ENCODE measurements around the gene GP2. TPM values are rescaled to one million over a fixed set of nuclear protein-coding genes. Genes with fewer than 3 reads are reported as not detected.

Gene GP2
- total RNA-seq, 1 donor from 2014 or later = not detected

DNA sequence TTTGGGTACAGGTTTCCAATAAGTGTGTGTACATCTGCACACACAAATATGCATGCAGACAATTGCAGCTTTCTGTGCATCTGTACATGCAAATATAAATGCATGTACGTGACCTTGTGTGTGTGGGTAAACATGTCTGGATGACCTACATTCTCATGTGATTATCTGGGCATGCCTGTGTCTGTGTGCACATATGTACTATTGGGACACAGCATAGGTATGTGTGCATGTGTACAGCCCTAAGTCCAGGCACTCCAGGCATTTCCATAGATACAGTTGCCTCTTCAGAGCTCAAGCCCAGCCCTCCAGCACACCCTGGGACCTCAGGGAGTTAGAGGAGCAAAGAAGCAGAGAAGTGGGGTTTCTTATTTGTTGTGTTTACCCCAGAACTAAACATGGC, 7.1 kb upstream of the GP2 start:
- ATAC-seq (ENCODE audit: low read depth) = no peak
- ChIA-PET CTCF (no interaction called here), POLR2A (no interaction called here)
- intact Hi-C loops (cut with micrococcal nuclease) = no loop called here
- no peaks in the 10 kb centered on the region for H3K9me3 Mint-ChIP-seq
- H3K27me3 Mint-ChIP-seq = no peaks in the 10 kb centered on the region
- no peaks in the 10 kb centered on the region for H3K4me1 Mint-ChIP-seq
- H3K4me3 Mint-ChIP-seq = no peak overlapping the region
- H3K36me3 Mint-ChIP-seq (ENCODE audit: low read depth) = no peaks in the 10 kb centered on the region
- TF ChIP-seq, protein P1, sequence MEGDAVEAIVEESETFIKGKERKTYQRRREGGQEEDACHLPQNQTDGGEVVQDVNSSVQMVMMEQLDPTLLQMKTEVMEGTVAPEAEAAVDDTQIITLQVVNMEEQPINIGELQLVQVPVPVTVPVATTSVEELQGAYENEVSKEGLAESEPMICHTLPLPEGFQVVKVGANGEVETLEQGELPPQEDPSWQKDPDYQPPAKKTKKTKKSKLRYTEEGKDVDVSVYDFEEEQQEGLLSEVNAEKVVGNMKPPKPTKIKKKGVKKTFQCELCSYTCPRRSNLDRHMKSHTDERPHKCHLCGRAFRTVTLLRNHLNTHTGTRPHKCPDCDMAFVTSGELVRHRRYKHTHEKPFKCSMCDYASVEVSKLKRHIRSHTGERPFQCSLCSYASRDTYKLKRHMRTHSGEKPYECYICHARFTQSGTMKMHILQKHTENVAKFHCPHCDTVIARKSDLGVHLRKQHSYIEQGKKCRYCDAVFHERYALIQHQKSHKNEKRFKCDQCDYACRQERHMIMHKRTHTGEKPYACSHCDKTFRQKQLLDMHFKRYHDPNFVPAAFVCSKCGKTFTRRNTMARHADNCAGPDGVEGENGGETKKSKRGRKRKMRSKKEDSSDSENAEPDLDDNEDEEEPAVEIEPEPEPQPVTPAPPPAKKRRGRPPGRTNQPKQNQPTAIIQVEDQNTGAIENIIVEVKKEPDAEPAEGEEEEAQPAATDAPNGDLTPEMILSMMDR (IDR thresholded peaks at IDR 0.05) = no peak
- no peak overlapping the region for H3K27ac Mint-ChIP-seq
- no peak for DNase-seq

DNA sequence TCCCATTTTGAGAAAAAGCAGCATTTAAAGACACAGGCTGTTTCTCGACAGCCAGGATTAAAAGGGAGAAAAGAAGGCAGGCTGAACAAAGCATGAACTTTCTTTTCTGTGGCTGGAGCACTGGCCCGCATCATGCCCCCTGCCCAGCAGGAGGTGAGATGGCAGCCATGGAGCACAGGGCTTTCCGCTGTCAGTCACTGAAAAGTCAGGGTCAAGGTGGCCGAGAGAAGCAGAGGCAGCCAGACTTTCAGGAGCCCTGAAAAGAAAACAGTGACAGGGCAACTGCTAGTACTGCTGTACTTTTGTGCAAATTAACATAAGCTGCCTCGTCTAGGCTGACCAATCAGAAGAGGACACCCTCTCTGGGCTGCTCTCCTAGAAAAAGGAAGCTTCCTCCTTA, 5.8 kb upstream of the GP2 start:
- TF ChIP-seq, protein P1 (IDR thresholded peaks at IDR 0.05) = no peak
- no peak for ATAC-seq (ENCODE audit: low read depth)
- H3K9me3 Mint-ChIP-seq = no peaks in the 10 kb centered on the region
- intact Hi-C loops (cut with micrococcal nuclease) = no loop called here
- H3K4me1 Mint-ChIP-seq = no peaks in the 10 kb centered on the region
- no peak for DNase-seq
- H3K4me3 Mint-ChIP-seq = no peak overlapping the region
- ChIA-PET POLR2A (no interaction called here), CTCF (no interaction called here)
- H3K36me3 Mint-ChIP-seq (ENCODE audit: low read depth) = no peaks in the 10 kb centered on the region
- H3K27me3 Mint-ChIP-seq = no peaks in the 10 kb centered on the region
- no peak overlapping the region for H3K27ac Mint-ChIP-seq

DNA sequence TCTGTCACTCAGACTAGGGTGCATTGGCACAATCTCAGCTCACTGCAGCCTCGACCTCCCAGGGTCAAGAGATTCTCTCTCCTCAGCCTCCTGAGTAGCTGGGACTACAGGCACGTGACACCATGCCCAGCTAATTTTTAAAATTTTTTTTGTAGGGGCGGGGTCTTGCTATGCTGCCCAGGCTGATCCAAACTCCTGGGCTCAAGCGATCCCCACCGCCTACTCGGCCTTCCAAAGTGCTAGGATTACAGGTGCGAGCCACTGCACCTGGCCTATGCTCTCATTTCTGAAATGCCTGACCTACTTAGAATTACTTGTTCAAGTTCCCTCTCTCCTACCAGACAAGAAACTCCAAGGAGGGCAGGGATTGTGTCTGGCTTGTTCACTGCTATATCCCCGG, 5.1 kb upstream of the GP2 start:
- Mint-ChIP-seq H3K27me3 (no peaks in the 10 kb centered on the region), H3K4me3 (no peak overlapping the region), H3K9me3 (no peaks in the 10 kb centered on the region), H3K27ac (no peak overlapping the region), H3K36me3 (ENCODE audit: low read depth) (no peaks in the 10 kb centered on the region), H3K4me1 (no peaks in the 10 kb centered on the region)
- no peak for ATAC-seq (ENCODE audit: low read depth)
- CTCF ChIA-PET = no interaction called here
- POLR2A ChIA-PET = no interaction called here
- intact Hi-C loops (cut with micrococcal nuclease) = no loop called here
- DNase-seq = no peak
- TF ChIP-seq, protein P1 (IDR thresholded peaks at IDR 0.05) = no peak

DNA sequence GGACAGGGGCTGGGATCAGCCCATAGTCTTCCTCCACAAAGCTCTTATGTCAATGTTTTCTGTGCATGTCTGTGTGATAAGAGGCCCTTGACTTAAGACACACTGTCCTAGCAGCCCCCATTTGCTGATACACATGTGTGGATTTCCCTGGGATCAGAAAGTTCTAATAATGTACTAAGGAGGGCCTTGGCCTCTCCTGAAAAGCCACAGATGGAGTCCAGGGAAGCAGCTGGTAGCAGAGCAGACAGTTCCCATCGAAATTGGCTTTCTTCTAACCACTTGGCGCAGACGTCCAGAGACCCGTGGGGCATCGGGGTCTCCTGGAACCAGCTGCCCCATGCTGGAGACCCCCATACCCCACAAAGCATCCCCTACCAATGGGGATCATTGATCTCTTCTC, 4.3 kb upstream of the GP2 start:
- no peaks in the 10 kb centered on the region for H3K4me1 Mint-ChIP-seq
- H3K27ac Mint-ChIP-seq = no peak overlapping the region
- H3K9me3 Mint-ChIP-seq = no peaks in the 10 kb centered on the region
- H3K4me3 Mint-ChIP-seq = no peak overlapping the region
- ChIA-PET POLR2A (no interaction called here), CTCF (no interaction called here)
- no peak for DNase-seq
- no peaks in the 10 kb centered on the region for H3K27me3 Mint-ChIP-seq
- TF ChIP-seq, protein P1 (IDR thresholded peaks at IDR 0.05) = no peak
- H3K36me3 Mint-ChIP-seq (ENCODE audit: low read depth) = no peaks in the 10 kb centered on the region
- ATAC-seq (ENCODE audit: low read depth) = no peak
- intact Hi-C loops (cut with micrococcal nuclease) = no loop called here

DNA sequence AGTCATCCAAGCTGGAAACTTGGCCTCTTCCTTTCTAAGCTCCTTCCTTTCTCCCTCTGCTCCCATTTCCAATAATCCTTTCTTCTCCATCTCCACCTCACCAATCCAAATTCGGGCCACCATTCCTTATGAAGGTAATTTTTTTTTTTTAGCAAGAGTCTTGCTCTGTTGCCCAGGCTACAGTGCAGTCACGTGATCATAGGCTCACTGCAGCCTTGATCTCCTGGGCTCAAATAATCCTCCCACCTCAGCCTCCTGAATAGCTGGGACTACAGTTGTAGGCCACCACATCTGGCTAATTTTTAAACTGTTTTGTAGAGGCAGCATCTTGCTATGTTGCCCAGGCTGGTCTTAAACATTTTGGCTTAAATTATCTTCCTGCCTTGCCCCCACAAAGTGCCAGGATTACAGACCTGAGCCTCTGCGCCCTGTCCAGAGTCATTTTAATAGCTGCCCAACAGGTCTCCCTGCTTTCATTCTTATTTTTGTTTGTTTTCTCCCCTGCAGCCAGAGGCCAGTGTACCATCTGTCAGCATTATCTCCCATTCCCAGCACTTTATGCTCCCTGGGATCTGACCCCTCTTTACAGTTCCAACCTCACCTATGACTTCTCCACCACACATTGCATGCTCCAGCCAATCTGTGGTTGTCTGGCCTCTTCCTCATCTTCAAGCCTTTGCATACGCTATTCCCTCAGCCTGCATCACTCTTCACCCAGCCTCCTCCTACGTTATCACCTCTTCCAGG, 2.3 kb upstream of the GP2 start:
- H3K4me1 Mint-ChIP-seq = no peaks in the 10 kb centered on the region
- intact Hi-C loops (cut with micrococcal nuclease) = no loop called here
- ChIA-PET CTCF (no interaction called here), POLR2A (no interaction called here)
- ATAC-seq (ENCODE audit: low read depth) (no peak), DNase-seq (no peak)
- no peak overlapping the region for H3K27ac Mint-ChIP-seq
- H3K36me3 Mint-ChIP-seq (ENCODE audit: low read depth) = no peaks in the 10 kb centered on the region
- H3K9me3 Mint-ChIP-seq = no peaks in the 10 kb centered on the region
- no peak overlapping the region for H3K4me3 Mint-ChIP-seq
- H3K27me3 Mint-ChIP-seq = peaks cover 5% of the 10 kb centered on the region
- TF ChIP-seq, protein P1 (IDR thresholded peaks at IDR 0.05) = no peak

All from activated B cell treated with CpG ODN at 0.5 μM for 24 hours (primary cell).